Adipocyte (in vitro differentiated cells): ENCODE data around the gene SUGP1.
"Not testable (repeated sequence)": the region's sequence is repeated elsewhere in the genome, so short reads cannot be mapped to it uniquely, and the experiment has no call there.

Source experiments
- DNase-seq: peaks from one replicate; pipeline ENCODE4 v3.0.0-alpha.2; 2015; ENCODE audit warnings: low read depth
- H3K27me3 ChIP-seq: replicated peaks from 2 replicates; pipeline ENCODE4 v1.7.0; 2013; ENCODE audit warnings: mild to moderate bottlenecking, low read length, moderate library complexity; ENCODE audit not compliant: control insufficient read depth, insufficient read depth
- H3K36me3 ChIP-seq: 2 replicates; pipeline ENCODE4 v1.7.0; 2013; ENCODE audit warnings: low read length, mild to moderate bottlenecking, moderate library complexity; ENCODE audit not compliant: control insufficient read depth, insufficient read depth, severe bottlenecking
- H3K4me1 ChIP-seq: 2 replicates; pipeline ENCODE4 v1.7.0; 2013; ENCODE audit warnings: mild to moderate bottlenecking, low read length, moderate library complexity; ENCODE audit not compliant: control insufficient read depth, insufficient read depth
- H3K4me3 ChIP-seq: 2 replicates; pipeline ENCODE4 v1.7.0; 2013; ENCODE audit warnings: mild to moderate bottlenecking, low read length, moderate library complexity
- H3K9ac ChIP-seq: 2 replicates; pipeline ENCODE4 v1.7.0; 2013; ENCODE audit warnings: mild to moderate bottlenecking, low read length, moderate library complexity
- H3K9me3 ChIP-seq: 2 replicates; pipeline ENCODE4 v1.7.0; 2013; ENCODE audit warnings: mild to moderate bottlenecking, low read length, moderate library complexity; ENCODE audit not compliant: control insufficient read depth

SUGP1 gene

GRCh38 chr19:19260417-19261214 is 59.7 kb downstream of the SUGP1 start:
- DNase-seq, result no peak
- no peaks in the 10 kb centered on the region for H3K36me3 ChIP-seq
- H3K4me3 ChIP-seq, result no peak overlapping the region
- H3K27me3 ChIP-seq, result peaks cover 71% of the 10 kb centered on the region
- H3K4me1 ChIP-seq, result no peaks in the 10 kb centered on the region
- peaks cover 6% of the 10 kb centered on the region for H3K9me3 ChIP-seq
- no peak overlapping the region for H3K9ac ChIP-seq

- H3K4me3 ChIP-seq, result no peak overlapping the region
Observed at GRCh38 chr19:19259741-19260140, 60.6 kb downstream of the SUGP1 start.

GRCh38 chr19:19258589-19259338 is 61.5 kb downstream of the SUGP1 start:
- Histone ChIP-seq H3K36me3 (no peaks in the 10 kb centered on the region), H3K4me1 (no peaks in the 10 kb centered on the region), H3K9ac (no peak overlapping the region), H3K9me3 (peaks cover 6% of the 10 kb centered on the region), H3K27me3 (peaks cover 74% of the 10 kb centered on the region), H3K4me3 (no peak overlapping the region)
- DNase-seq, result no peak

More at GRCh38 chr19:19259741-19260140, 60.6 kb downstream of the SUGP1 start:
- no peak overlapping the region for H3K9ac ChIP-seq
- no peaks in the 10 kb centered on the region for H3K36me3 ChIP-seq
- H3K4me1 ChIP-seq, result no peaks in the 10 kb centered on the region
- peaks cover 6% of the 10 kb centered on the region for H3K9me3 ChIP-seq
- H3K27me3 ChIP-seq, result peaks cover 76% of the 10 kb centered on the region
- no peak for DNase-seq

GRCh38 chr19:19257836-19258588 is 62.3 kb downstream of the SUGP1 start:
- Histone ChIP-seq H3K9me3 (peaks cover 6% of the 10 kb centered on the region), H3K27me3 (peaks cover 70% of the 10 kb centered on the region), H3K4me3 (no peak overlapping the region), H3K36me3 (no peaks in the 10 kb centered on the region), H3K9ac (no peak overlapping the region), H3K4me1 (no peaks in the 10 kb centered on the region)
- no peak for DNase-seq

- peaks cover 67% of the 10 kb centered on the region for H3K27me3 ChIP-seq
- no peak overlapping the region for H3K9ac ChIP-seq
- H3K4me3 ChIP-seq, result no peak overlapping the region
- peaks cover 6% of the 10 kb centered on the region for H3K9me3 ChIP-seq
- no peaks in the 10 kb centered on the region for H3K4me1 ChIP-seq
- no peaks in the 10 kb centered on the region for H3K36me3 ChIP-seq
- DNase-seq, result no peak
Observed at GRCh38 chr19:19257137-19257536, 63.2 kb downstream of the SUGP1 start.

- Histone ChIP-seq H3K9me3 (peaks cover 6% of the 10 kb centered on the region), H3K36me3 (no peaks in the 10 kb centered on the region), H3K4me3 (no peak overlapping the region), H3K27me3 (peaks cover 69% of the 10 kb centered on the region), H3K4me1 (no peaks in the 10 kb centered on the region), H3K9ac (no peak overlapping the region)
- no peak for DNase-seq
Observed at GRCh38 chr19:19256072-19256969, 64.0 kb downstream of the SUGP1 start.

GRCh38 chr19:19253409-19253808 is 66.9 kb downstream of the SUGP1 start:
- not testable (repeated sequence) for H3K4me3 ChIP-seq

GRCh38 chr19:19250196-19250801 is 70.0 kb downstream of the SUGP1 start:
- H3K4me3 ChIP-seq, result no peak overlapping the region
- peaks cover 43% of the 10 kb centered on the region for H3K27me3 ChIP-seq
- no peak overlapping the region for H3K9ac ChIP-seq
- H3K36me3 ChIP-seq, result no peaks in the 10 kb centered on the region
- no peak for DNase-seq
- no peaks in the 10 kb centered on the region for H3K9me3 ChIP-seq
- no peaks in the 10 kb centered on the region for H3K4me1 ChIP-seq

More at GRCh38 chr19:19253409-19253808, 66.9 kb downstream of the SUGP1 start:
- DNase-seq, H3K9ac ChIP-seq, H3K9me3 ChIP-seq, H3K4me1 ChIP-seq, H3K36me3 ChIP-seq: not testable (repeated sequence)
- H3K27me3 ChIP-seq, result peaks cover 65% of the 10 kb centered on the region

GRCh38 chr19:19240476-19240875 is 79.8 kb downstream of the SUGP1 start:
- H3K9me3 ChIP-seq, result no peaks in the 10 kb centered on the region
- H3K27me3 ChIP-seq, result peaks cover 20% of the 10 kb centered on the region
- H3K4me3 ChIP-seq, result no peak overlapping the region
- no peaks in the 10 kb centered on the region for H3K36me3 ChIP-seq
- no peak for DNase-seq
- H3K4me1 ChIP-seq, result no peaks in the 10 kb centered on the region
- no peak overlapping the region for H3K9ac ChIP-seq

GRCh38 chr19:19239675-19240074 is 80.6 kb downstream of the SUGP1 start:
- no peak for DNase-seq
- peaks cover 16% of the 10 kb centered on the region for H3K27me3 ChIP-seq

More at GRCh38 chr19:19239675-19240074, 80.6 kb downstream of the SUGP1 start:
- Histone ChIP-seq H3K9ac (no peak overlapping the region), H3K4me1 (no peaks in the 10 kb centered on the region), H3K9me3 (peaks cover 4% of the 10 kb centered on the region), H3K36me3 (no peaks in the 10 kb centered on the region), H3K4me3 (no peak overlapping the region)
